SK-N-SH treated with all-trans-retinoic acid at 6 μM for 48 hours (cell line): ENCODE data around the gene GID8.
A peak's percentile ranks its signal among the peaks of the same experiment; 100 is the strongest.

Source experiments
- ATAC-seq: fragments of 200-7000 bp; cut with Tn5 transposase; 3 replicates; pipeline ENCODE4 v1.9.1; 2020; ENCODE audit warnings: mild to moderate bottlenecking, moderate library complexity
- CREB5 ChIP-seq: fragments of 250-450 bp; sonication (Bioruptor Pico); IDR thresholded peaks from 2 replicates; pipeline ENCODE4 v1.5.1; 2020; ENCODE audit warnings: low read depth, mild to moderate bottlenecking, moderate library complexity
- CSDC2 ChIP-seq: fragments of 250-450 bp; sonication (Bioruptor Pico); IDR thresholded peaks from 2 replicates; pipeline ENCODE4 v1.5.0; 2020; ENCODE audit warnings: mild to moderate bottlenecking, moderate library complexity
- ESRRG ChIP-seq: fragments of 250-450 bp; sonication (Bioruptor Pico); IDR thresholded peaks from 2 replicates; pipeline ENCODE4 v1.6.1; 2021; ENCODE audit warnings: mild to moderate bottlenecking
- GLIS3 ChIP-seq: fragments of 250-450 bp; sonication (Bioruptor Pico); IDR thresholded peaks from 2 replicates; pipeline ENCODE4 v1.5.0; 2020; ENCODE audit warnings: mild to moderate bottlenecking, moderate library complexity
- ISL1 ChIP-seq: fragments of 250-450 bp; sonication (Bioruptor Pico); IDR thresholded peaks from 2 replicates; pipeline ENCODE4 v2.1.2; 2022; ENCODE audit warnings: mild to moderate bottlenecking, moderate library complexity
- PATZ1 ChIP-seq: fragments of 250-450 bp; sonication (Bioruptor Pico); IDR thresholded peaks from 2 replicates; pipeline ENCODE4 v1.8.0; 2020; ENCODE audit warnings: mild to moderate bottlenecking, moderate library complexity, borderline replicate concordance
- PPARA ChIP-seq: fragments of 250-450 bp; sonication (Bioruptor Pico); IDR thresholded peaks from 2 replicates; pipeline ENCODE4 v1.5.0; 2020; ENCODE audit warnings: mild to moderate bottlenecking, borderline replicate concordance
- SNAI2 ChIP-seq: fragments of 250-450 bp; sonication (Bioruptor Pico); IDR thresholded peaks from 2 replicates; pipeline ENCODE4 v1.5.0; 2020; ENCODE audit warnings: mild to moderate bottlenecking, moderate library complexity
- TCF4 ChIP-seq: fragments of 250-450 bp; sonication (Bioruptor Pico); IDR thresholded peaks from 2 replicates; pipeline ENCODE4 v1.8.0; 2021; ENCODE audit warnings: mild to moderate bottlenecking, moderate library complexity, borderline replicate concordance
- TOX ChIP-seq: fragments of 250-450 bp; sonication (Bioruptor Pico); IDR thresholded peaks from 2 replicates; pipeline ENCODE4 v1.8.0; 2021; ENCODE audit warnings: mild to moderate bottlenecking, moderate library complexity, borderline replicate concordance
- TSHZ2 ChIP-seq: fragments of 250-450 bp; sonication (Bioruptor Pico); IDR thresholded peaks from 2 replicates; pipeline ENCODE4 v1.5.0; 2020; ENCODE audit warnings: mild to moderate bottlenecking, moderate library complexity
- ZFP3 ChIP-seq: fragments of 250-450 bp; sonication (Bioruptor Pico); IDR thresholded peaks from 2 replicates; pipeline ENCODE4 v1.5.0; 2020; ENCODE audit warnings: mild to moderate bottlenecking, moderate library complexity
- ZFP30 ChIP-seq: fragments of 450-650 bp; formaldehyde crosslinking; IDR thresholded peaks from 2 replicates; pipeline ENCODE4 v1.5.0; 2022; ENCODE audit warnings: mild to moderate bottlenecking, moderate library complexity
- ZNF565 ChIP-seq: fragments of 450-650 bp; formaldehyde crosslinking; conservative IDR thresholded peaks from 2 replicates; pipeline ENCODE4 v1.5.0; 2020; ENCODE audit warnings: low read depth, mild to moderate bottlenecking, moderate library complexity
- ZNF70 ChIP-seq: fragments of 450-650 bp; formaldehyde crosslinking; IDR thresholded peaks from 2 replicates; pipeline ENCODE4 v1.5.0; 2020; ENCODE audit warnings: mild to moderate bottlenecking, moderate library complexity
- ZNF8 ChIP-seq: fragments of 450-650 bp; formaldehyde crosslinking; IDR thresholded peaks from 2 replicates; pipeline ENCODE4 v1.5.0; 2020; ENCODE audit warnings: mild to moderate bottlenecking, moderate library complexity

Gene GID8

GRCh38 chr20:62918831-62919230 is 19.1 kb upstream of the GID8 start (continued):
- TF ChIP-seq TSHZ2 (CRISPR knock-in tag) (no peak), CREB5 (no peak), TCF4 (CRISPR knock-in tag) (no peak), TOX (no peak), SNAI2 (CRISPR knock-in tag) (no peak), ZFP30 (CRISPR knock-in tag) (no peak), ZNF8 (CRISPR knock-in tag) (no peak), ZFP3 (CRISPR knock-in tag) (no peak), CSDC2 (CRISPR knock-in tag) (no peak)
- TF ChIP-seq, all 23 proteins: peak for 0

GRCh38 chr20:62920039-62920645 is 17.8 kb upstream of the GID8 start:
- no peak for ATAC-seq
- TF ChIP-seq TCF4 (CRISPR knock-in tag), result no peak
- TF ChIP-seq GLIS3 (CRISPR knock-in tag), result no peak
- TF ChIP-seq, all 23 proteins: peak for 0

GRCh38 chr20:62921119-62921687 is 16.7 kb upstream of the GID8 start:
- peak; percentile 81 for ATAC-seq
- TF ChIP-seq ZFP3 (CRISPR knock-in tag) (peak; percentile 67; the same call in 1 of the 2 replicates), TSHZ2 (CRISPR knock-in tag) (peak; percentile 28; the same call in 1 of the 2 replicates), ISL1 (CRISPR knock-in tag) (no peak), ZNF565 (CRISPR knock-in tag) (no peak)

GRCh38 chr20:62922451-62922921 is 15.5 kb upstream of the GID8 start:
- TF ChIP-seq ESRRG (CRISPR knock-in tag) (no peak), CREB5 (no peak), PPARA (CRISPR knock-in tag) (no peak), TCF4 (CRISPR knock-in tag) (no peak), ZNF70 (no peak), TSHZ2 (CRISPR knock-in tag) (no peak), PATZ1 (CRISPR knock-in tag) (no peak), ZFP3 (CRISPR knock-in tag) (no peak)
- ATAC-seq, result no peak

- ATAC-seq, result peak; percentile 5; the same call in 1 of the 3 replicates
Measured at GRCh38 chr20:62923059-62923668, 14.8 kb upstream of the GID8 start.
